A673 (cell line): ENCODE results near the gene ARID3A. TPM values are rescaled to one million over a fixed set of nuclear protein-coding genes. Genes with fewer than 3 reads are reported as not detected.

Experiments used
- BruUV-seq: library from RNA; stranded (reverse); fragments of 400-500 nt; replicated peaks from 2 replicates; lab custom pipeline; 2021; lab: Mats Ljungman, UMichigan
- CTCF ChIA-PET: fragments of 300-600 bp; sonication (Branson Sonifier 250); formaldehyde crosslinking; loops from one replicate; lab custom pipeline; 2022; ENCODE audit warnings: antibody characterized with exemption; lab: Charles Lee
- POLR2A ChIA-PET: fragments of 300-600 bp; sonication (Branson Sonifier 250); formaldehyde crosslinking; loops from one replicate; lab custom pipeline; 2022; ENCODE audit warnings: antibody characterized with exemption; ENCODE audit not compliant: low non-redundant PET; lab: Charles Lee
- DNase-seq: peaks from one replicate; pipeline ENCODE4 v3.0.0-alpha.2; 2015; ENCODE audit warnings: low spot score
- H3K27ac ChIP-seq: fragments of 200-600 bp; sonication (generic); 2 replicates; pipeline ENCODE4 v1.5.1; 2016; ENCODE audit warnings: mixed run types, low read depth, mild to moderate bottlenecking, mixed read lengths, antibody characterized with exemption, low read length; ENCODE audit not compliant: poor library complexity, severe bottlenecking
- H3K27me3 ChIP-seq: fragments of 200-600 bp; sonication (generic); replicated peaks from 2 replicates; pipeline ENCODE4 v1.6.1; 2017; ENCODE audit warnings: mixed run types, low read depth, mild to moderate bottlenecking, mixed read lengths, antibody characterized with exemption, low read length; ENCODE audit not compliant: insufficient read depth, poor library complexity
- H3K36me3 ChIP-seq: fragments of 200-600 bp; sonication (generic); 2 replicates; pipeline ENCODE4 v1.6.1; 2016; ENCODE audit warnings: mixed run types, mild to moderate bottlenecking, mixed read lengths, antibody characterized with exemption, low read length; ENCODE audit not compliant: insufficient read depth, poor library complexity, severe bottlenecking
- H3K4me1 ChIP-seq: fragments of 200-600 bp; sonication (generic); 2 replicates; pipeline ENCODE4 v1.6.1; 2017; ENCODE audit warnings: mixed run types, mild to moderate bottlenecking, mixed read lengths, antibody characterized with exemption, low read length; ENCODE audit not compliant: insufficient read depth, poor library complexity, severe bottlenecking
- H3K4me3 ChIP-seq: fragments of 200-600 bp; sonication (generic); 2 replicates; pipeline ENCODE4 v1.5.1; 2016; ENCODE audit warnings: low read depth, mixed run types, mild to moderate bottlenecking, mixed read lengths, low read length; ENCODE audit not compliant: poor library complexity, severe bottlenecking
- H3K9me3 ChIP-seq: fragments of 200-600 bp; sonication (generic); 2 replicates; pipeline ENCODE4 v1.6.1; 2016; ENCODE audit warnings: mixed run types, low read depth, mild to moderate bottlenecking, mixed read lengths, antibody characterized with exemption, low read length; ENCODE audit not compliant: poor library complexity, severe bottlenecking
- CTCF ChIP-seq: fragments of 300-800, 200-600 bp; sonication (generic); conservative IDR thresholded peaks from 2 replicates; pipeline ENCODE4 v1.5.1; 2017; ENCODE audit warnings: low read depth, mild to moderate bottlenecking, antibody characterized with exemption, low read length, moderate library complexity, mixed read lengths
- EZH2 ChIP-seq: fragments of 200-600 bp; sonication (generic); IDR thresholded peaks from 2 replicates; pipeline ENCODE4 v1.6.1; 2017; ENCODE audit warnings: borderline replicate concordance, low read depth, mild to moderate bottlenecking, mixed read lengths, antibody characterized with exemption, low read length; ENCODE audit not compliant: poor library complexity, severe bottlenecking
- intact Hi-C: fragments of 100-400 bp; cut with micrococcal nuclease; formaldehyde crosslinking; loops from one replicate; pipeline ENCODE4 v1.10.0; 2022; ENCODE audit not compliant: unreplicated experiment
- total RNA-seq: library from RNA; stranded (reverse); gene quantifications from 2 replicates; pipeline ENCODE4 v1.2.3, GENCODE V29; 2021

ARID3A gene
- total RNA-seq, 1 experiment from 2014 or later, result 19.6 TPM

GRCh38 chr19:931860-932647 lies 6.2 kb downstream of the ARID3A start:
- Histone ChIP-seq H3K9me3 (no peaks in the 10 kb centered on the region), H3K4me3 (no peak overlapping the region), H3K27me3 (no peaks in the 10 kb centered on the region), H3K4me1 (peaks cover 5% of the 10 kb centered on the region), H3K27ac (no peak overlapping the region), H3K36me3 (peaks cover 6% of the 10 kb centered on the region)
- no peak for TF ChIP-seq CTCF
- TF ChIP-seq EZH2, result no peak
- POLR2A ChIA-PET, result interaction anchor here (0.7 kb wide), 1 partner anchor 70 kb away, joined by 3 read pairs; no protein-coding TSS in a partner anchor
- intact Hi-C loops, result no loop called here
- CTCF ChIA-PET, result no interaction called here
- BruUV-seq, result no TSS peak
- no peak for DNase-seq

GRCh38 chr19:932648-933552 lies 7.1 kb downstream of the ARID3A start:
- POLR2A ChIA-PET, result no interaction called here
- intact Hi-C loops, result no loop called here
- Histone ChIP-seq H3K4me3 (no peak overlapping the region), H3K36me3 (peaks cover 6% of the 10 kb centered on the region), H3K9me3 (no peaks in the 10 kb centered on the region), H3K4me1 (peaks cover 2% of the 10 kb centered on the region), H3K27me3 (no peaks in the 10 kb centered on the region), H3K27ac (no peak overlapping the region)
- CTCF ChIA-PET, result no interaction called here
- DNase-seq, result no peak
- BruUV-seq, result no TSS peak
- TF ChIP-seq CTCF (no peak), EZH2 (no peak)

- Histone ChIP-seq H3K9me3 (no peaks in the 10 kb centered on the region), H3K4me3 (no peak overlapping the region), H3K27ac (no peak overlapping the region), H3K4me1 (no peaks in the 10 kb centered on the region), H3K36me3 (peaks cover 6% of the 10 kb centered on the region), H3K27me3 (no peaks in the 10 kb centered on the region)
- no TSS peak for BruUV-seq
- CTCF ChIA-PET, result no interaction called here
- POLR2A ChIA-PET, result interaction anchor here (0.5 kb wide), 1 partner anchor 104 kb away, joined by 3 read pairs; no protein-coding TSS in a partner anchor
- TF ChIP-seq CTCF (no peak), EZH2 (no peak)
- DNase-seq, result no peak
- intact Hi-C loops, result no loop called here
Observed at GRCh38 chr19:933553-933882, 7.7 kb downstream of the ARID3A start.
